ENCODE results near the gene MAP4K5.

DNA sequence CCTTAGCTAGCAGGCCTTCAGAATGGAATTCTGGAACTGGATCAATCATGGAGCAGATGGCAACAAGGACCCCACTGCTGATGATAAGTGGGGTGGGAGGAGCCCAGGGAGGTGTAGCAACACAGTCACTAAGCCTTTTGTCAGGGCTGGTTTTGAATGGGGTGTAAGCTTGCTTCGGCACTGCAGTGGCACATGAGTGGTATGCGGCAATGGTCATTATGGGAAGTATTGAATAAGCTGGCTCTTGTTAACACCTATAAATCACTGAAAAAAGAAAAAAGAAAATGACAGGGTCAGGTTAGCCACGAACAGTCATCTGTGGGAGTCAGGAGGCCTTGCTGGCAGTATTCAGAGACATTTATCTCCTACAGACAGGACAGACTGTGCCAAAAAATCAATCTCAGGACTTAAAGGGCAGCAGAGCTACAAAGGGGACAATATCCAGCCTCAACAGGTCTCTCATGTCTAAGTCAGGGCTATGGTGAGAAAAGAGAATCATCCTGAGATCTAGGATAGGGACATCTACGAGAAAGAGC, 154.8 kb downstream of the MAP4K5 start:
- TF ChIP-seq, protein P1, sequence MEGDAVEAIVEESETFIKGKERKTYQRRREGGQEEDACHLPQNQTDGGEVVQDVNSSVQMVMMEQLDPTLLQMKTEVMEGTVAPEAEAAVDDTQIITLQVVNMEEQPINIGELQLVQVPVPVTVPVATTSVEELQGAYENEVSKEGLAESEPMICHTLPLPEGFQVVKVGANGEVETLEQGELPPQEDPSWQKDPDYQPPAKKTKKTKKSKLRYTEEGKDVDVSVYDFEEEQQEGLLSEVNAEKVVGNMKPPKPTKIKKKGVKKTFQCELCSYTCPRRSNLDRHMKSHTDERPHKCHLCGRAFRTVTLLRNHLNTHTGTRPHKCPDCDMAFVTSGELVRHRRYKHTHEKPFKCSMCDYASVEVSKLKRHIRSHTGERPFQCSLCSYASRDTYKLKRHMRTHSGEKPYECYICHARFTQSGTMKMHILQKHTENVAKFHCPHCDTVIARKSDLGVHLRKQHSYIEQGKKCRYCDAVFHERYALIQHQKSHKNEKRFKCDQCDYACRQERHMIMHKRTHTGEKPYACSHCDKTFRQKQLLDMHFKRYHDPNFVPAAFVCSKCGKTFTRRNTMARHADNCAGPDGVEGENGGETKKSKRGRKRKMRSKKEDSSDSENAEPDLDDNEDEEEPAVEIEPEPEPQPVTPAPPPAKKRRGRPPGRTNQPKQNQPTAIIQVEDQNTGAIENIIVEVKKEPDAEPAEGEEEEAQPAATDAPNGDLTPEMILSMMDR (IDR thresholded peaks at IDR 0.05; ENCODE audit: low read length): no peak
- no peak for TF ChIP-seq EZH2 (IDR thresholded peaks at IDR 0.05; ENCODE audit: borderline replicate concordance, low read length)

All from OCI-LY1 (cell line).